ENCODE measurements around the gene ASB1.

The ASB1 gene

GRCh38 chr2:238498188-238498587, 71.5 kb downstream of the ASB1 start:
- DNase-seq, result no peak

- DNase-seq, result no peak
Measured at GRCh38 chr2:238498691-238499295, 72.1 kb downstream of the ASB1 start.

- DNase-seq, result no peak
Measured at GRCh38 chr2:238499731-238500580, 73.2 kb downstream of the ASB1 start.

- DNase-seq, result no peak
Measured at GRCh38 chr2:238501311-238501710, 74.6 kb downstream of the ASB1 start.
